Mesothelial cell of epicardium (in vitro differentiated cells): ENCODE measurements around the gene RGS18. TPM values are rescaled to one million over a fixed set of nuclear protein-coding genes. Genes with fewer than 3 reads are reported as not detected.
"Not testable (repeated sequence)": the region's sequence is repeated elsewhere in the genome, so short reads cannot be mapped to it uniquely, and the experiment has no call there.

Experiments
- DNase-seq, 2 experiments: peaks; one replicate each; pipeline ENCODE4 v3.0.0; 2021; ENCODE audit warnings: low spot score in 2 of 2; ENCODE audit not compliant: unreplicated experiment in 2 of 2
- H3K27ac Mint-ChIP-seq: 2 replicates; pipeline ENCODE4 v1.8.0; 2021; ENCODE audit warnings: mixed read lengths
- H3K27me3 Mint-ChIP-seq: 2 replicates; pipeline ENCODE4 v1.8.0; 2021; ENCODE audit warnings: low read depth, mixed read lengths
- H3K36me3 Mint-ChIP-seq: 2 replicates; pipeline ENCODE4 v1.8.0; 2021; ENCODE audit warnings: mixed read lengths
- H3K4me1 Mint-ChIP-seq: 2 replicates; pipeline ENCODE4 v1.8.0; 2021; ENCODE audit warnings: mixed read lengths
- H3K4me3 Mint-ChIP-seq: 2 replicates; pipeline ENCODE4 v1.8.0; 2021; ENCODE audit warnings: mild to moderate bottlenecking, moderate library complexity, mixed read lengths
- H3K9me3 Mint-ChIP-seq: 2 replicates; pipeline ENCODE4 v1.8.0; 2021; ENCODE audit warnings: mixed read lengths
- total RNA-seq: library from RNA; stranded (reverse); gene quantifications from 3 replicates; pipeline ENCODE4 v1.2.1, GENCODE V29; 2021
- TF ChIP-seq, protein P1 (sequence below): fragments of 200-600 bp; sonication (generic); IDR thresholded peaks from one replicate; pipeline ENCODE4 v1.5.0; 2021; ENCODE audit warnings: antibody characterized with exemption; ENCODE audit not compliant: unreplicated experiment

RGS18 gene
- total RNA-seq, 1 donor from 2014 or later = not detected

DNA sequence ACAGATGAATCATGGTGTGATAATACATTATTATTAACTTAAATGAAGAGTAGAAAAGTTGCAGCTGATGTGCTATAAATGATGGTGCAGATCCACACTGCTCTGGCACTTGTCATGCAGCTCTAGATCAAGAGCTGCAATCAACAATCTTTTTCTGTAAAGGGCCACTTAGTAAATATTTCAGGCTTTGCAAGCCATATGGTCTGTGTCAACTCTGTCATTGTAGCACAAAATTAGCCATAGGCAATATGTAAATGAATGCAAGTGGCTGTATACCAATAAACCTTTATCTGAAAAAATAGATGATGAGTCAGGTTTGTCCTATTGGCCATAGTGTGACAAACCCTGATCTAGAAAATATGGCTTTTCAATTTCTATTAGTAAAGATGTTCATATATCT, 66.6 kb downstream of the RGS18 start:
- H3K36me3 Mint-ChIP-seq = no peaks in the 10 kb centered on the region
- no peak overlapping the region for H3K27ac Mint-ChIP-seq
- DNase-seq = no peak
- H3K4me3 Mint-ChIP-seq = no peak overlapping the region
- no peaks in the 10 kb centered on the region for H3K4me1 Mint-ChIP-seq
- no peaks in the 10 kb centered on the region for H3K9me3 Mint-ChIP-seq
- TF ChIP-seq, protein P1, sequence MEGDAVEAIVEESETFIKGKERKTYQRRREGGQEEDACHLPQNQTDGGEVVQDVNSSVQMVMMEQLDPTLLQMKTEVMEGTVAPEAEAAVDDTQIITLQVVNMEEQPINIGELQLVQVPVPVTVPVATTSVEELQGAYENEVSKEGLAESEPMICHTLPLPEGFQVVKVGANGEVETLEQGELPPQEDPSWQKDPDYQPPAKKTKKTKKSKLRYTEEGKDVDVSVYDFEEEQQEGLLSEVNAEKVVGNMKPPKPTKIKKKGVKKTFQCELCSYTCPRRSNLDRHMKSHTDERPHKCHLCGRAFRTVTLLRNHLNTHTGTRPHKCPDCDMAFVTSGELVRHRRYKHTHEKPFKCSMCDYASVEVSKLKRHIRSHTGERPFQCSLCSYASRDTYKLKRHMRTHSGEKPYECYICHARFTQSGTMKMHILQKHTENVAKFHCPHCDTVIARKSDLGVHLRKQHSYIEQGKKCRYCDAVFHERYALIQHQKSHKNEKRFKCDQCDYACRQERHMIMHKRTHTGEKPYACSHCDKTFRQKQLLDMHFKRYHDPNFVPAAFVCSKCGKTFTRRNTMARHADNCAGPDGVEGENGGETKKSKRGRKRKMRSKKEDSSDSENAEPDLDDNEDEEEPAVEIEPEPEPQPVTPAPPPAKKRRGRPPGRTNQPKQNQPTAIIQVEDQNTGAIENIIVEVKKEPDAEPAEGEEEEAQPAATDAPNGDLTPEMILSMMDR = no peak
- H3K27me3 Mint-ChIP-seq = no peaks in the 10 kb centered on the region

DNA sequence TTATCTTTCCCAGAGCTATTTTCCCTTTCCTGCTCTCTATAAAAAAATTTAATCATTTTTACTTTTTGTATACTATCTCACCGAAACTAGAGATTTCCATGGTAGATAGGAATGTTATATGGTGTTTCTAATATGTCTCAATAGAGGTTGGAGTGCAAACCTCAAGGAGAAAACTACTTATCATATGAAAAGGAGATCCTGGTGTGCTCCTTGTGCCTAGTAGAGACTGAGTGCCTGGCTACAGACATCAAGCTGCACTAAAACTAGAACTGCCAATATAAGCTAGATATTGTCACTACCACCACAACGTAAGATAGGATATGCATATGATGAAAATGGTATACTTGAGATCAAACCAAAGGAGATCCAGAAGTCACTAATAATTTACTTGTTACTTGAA, 67.0 kb downstream of the RGS18 start:
- H3K4me3 Mint-ChIP-seq = no peak overlapping the region
- H3K27me3 Mint-ChIP-seq = no peaks in the 10 kb centered on the region
- H3K27ac Mint-ChIP-seq = no peak overlapping the region
- H3K9me3 Mint-ChIP-seq = no peaks in the 10 kb centered on the region
- TF ChIP-seq, protein P1 = no peak
- H3K4me1 Mint-ChIP-seq = no peaks in the 10 kb centered on the region
- no peak for DNase-seq
- H3K36me3 Mint-ChIP-seq = no peaks in the 10 kb centered on the region

DNA sequence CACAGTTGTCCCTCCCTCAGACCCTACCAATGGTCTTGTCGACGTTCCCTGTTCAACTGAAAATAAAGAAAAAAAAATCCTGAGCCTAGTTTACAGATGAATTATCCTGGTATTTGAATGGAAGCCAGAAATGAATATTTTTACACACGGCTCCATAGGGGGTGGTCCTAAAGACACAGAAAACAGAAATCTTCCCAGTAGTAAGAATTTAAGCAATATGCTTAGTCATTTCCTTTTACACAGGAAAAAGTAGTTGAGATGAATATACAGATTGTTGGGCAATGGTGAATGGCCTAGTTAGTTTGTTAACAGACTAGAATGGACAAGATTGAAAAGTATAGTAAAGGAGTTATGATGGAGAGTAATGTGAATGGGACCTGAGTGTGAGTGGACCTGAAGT, 67.4 kb downstream of the RGS18 start:
- no peak overlapping the region for H3K27ac Mint-ChIP-seq
- no peaks in the 10 kb centered on the region for H3K36me3 Mint-ChIP-seq
- no peaks in the 10 kb centered on the region for H3K4me1 Mint-ChIP-seq
- H3K27me3 Mint-ChIP-seq = peaks cover under 1% of the 10 kb centered on the region
- DNase-seq = no peak
- H3K4me3 Mint-ChIP-seq = no peak overlapping the region
- TF ChIP-seq, protein P1 = no peak
- no peaks in the 10 kb centered on the region for H3K9me3 Mint-ChIP-seq

DNA sequence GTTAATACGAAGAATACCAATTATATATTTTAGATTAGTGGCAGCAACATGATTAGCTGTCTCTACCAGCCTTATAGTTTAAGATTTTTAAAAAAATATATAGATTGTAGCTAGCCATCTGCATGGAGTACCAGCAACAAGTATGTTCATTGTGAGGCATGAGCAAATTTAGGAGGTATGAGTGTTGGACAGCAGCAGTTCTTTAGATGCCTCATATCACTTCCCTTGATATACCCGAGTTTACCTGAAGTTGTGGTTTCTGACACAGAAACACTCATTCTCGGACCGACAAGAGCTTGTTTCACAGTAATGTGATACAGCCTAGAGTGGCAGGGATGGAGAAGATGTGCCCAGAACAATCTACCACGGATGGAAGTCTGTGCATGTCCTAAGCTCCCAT, 69.1 kb downstream of the RGS18 start:
- Mint-ChIP-seq H3K4me3 (no peak overlapping the region), H3K27ac (no peak overlapping the region), H3K27me3 (peaks cover 2% of the 10 kb centered on the region), H3K36me3 (no peaks in the 10 kb centered on the region), H3K9me3 (no peaks in the 10 kb centered on the region), H3K4me1 (no peaks in the 10 kb centered on the region)
- DNase-seq = no peak
- TF ChIP-seq, protein P1 = no peak

DNA sequence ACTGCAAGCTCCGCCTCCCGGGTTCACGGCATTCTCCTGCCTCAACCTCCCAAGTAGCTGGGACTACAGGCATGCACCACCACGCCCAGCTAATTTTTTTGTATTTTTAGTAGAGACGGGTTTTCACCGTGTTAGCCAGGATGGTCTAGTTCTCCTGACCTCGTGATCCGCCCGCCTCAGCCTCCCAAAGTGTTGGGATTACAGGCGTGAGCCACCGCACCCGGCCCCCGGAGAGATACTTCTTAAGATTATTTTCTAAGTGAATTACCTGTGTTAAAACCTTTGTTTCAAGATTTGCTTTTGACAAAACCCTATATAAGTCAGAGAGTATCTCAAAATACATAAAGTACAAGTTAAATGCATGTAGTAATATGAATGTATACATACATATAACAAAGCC, 69.7 kb downstream of the RGS18 start:
- not testable (repeated sequence) for H3K4me3 Mint-ChIP-seq, DNase-seq, H3K9me3 Mint-ChIP-seq, H3K36me3 Mint-ChIP-seq, H3K27me3 Mint-ChIP-seq, H3K27ac Mint-ChIP-seq, H3K4me1 Mint-ChIP-seq

DNA sequence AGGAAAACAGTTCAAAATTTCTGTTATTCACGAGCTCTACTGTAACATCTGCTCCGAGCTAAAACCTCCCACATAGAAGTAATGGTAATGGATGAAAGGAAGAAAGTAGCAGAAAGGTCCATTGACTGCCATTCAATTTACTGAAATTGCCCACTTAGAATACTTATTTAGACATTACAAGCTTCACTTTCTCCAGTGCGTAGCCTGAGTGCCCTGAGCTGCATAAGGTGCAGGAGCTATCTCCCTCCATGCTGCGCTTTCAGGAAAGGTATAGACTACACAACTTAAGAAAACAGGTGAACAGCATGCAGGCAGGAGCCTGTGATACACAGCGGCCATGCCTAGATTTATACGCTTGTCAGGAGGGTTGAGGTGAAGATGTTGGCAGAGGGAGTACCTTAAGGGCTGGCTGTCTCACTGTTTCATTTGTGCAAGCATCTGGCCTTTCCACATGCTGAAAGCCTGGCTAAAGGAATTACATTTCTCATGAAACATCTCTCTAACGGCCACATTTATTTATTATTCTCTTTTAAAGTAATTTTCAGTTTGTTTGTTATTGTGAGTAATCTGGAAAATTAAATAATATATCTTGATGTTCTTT, 74.7 kb downstream of the RGS18 start:
- no peak for DNase-seq
- no peak overlapping the region for H3K4me3 Mint-ChIP-seq
- no peak overlapping the region for H3K27ac Mint-ChIP-seq
- TF ChIP-seq, protein P1 = no peak
- H3K36me3 Mint-ChIP-seq = no peaks in the 10 kb centered on the region
- H3K4me1 Mint-ChIP-seq = no peaks in the 10 kb centered on the region
- H3K27me3 Mint-ChIP-seq = peaks cover 6% of the 10 kb centered on the region
- no peaks in the 10 kb centered on the region for H3K9me3 Mint-ChIP-seq
